Karpas-422 (cell line): ENCODE results near the gene OXSR1. TPM values are rescaled to one million over a fixed set of nuclear protein-coding genes. Genes with fewer than 3 reads are reported as not detected.
"Not testable (repeated sequence)": the region's sequence is repeated elsewhere in the genome, so short reads cannot be mapped to it uniquely, and the experiment has no call there.

Experiments used
- DNase-seq: peaks from one replicate; pipeline ENCODE4 v3.0.0-alpha.2; 2015
- H2AFZ ChIP-seq: fragments of 200-600 bp; sonication (generic); 2 replicates; pipeline ENCODE4 v1.6.1; 2014; ENCODE audit warnings: antibody characterized with exemption, low read length, mixed read lengths
- H3K27ac ChIP-seq: fragments of 200-600 bp; sonication (generic); 2 replicates; pipeline ENCODE4 v1.5.1; 2014; ENCODE audit warnings: mild to moderate bottlenecking, low read length, moderate library complexity
- H3K27me3 ChIP-seq: fragments of 200-600 bp; sonication (generic); 2 replicates; pipeline ENCODE4 v1.6.1; 2014; ENCODE audit warnings: low read length, mixed read lengths
- H3K36me3 ChIP-seq: fragments of 200-600 bp; sonication (generic); 2 replicates; pipeline ENCODE4 v1.6.1; 2014; ENCODE audit warnings: low read length, mixed read lengths; ENCODE audit not compliant: insufficient read depth
- H3K4me1 ChIP-seq: fragments of 200-600 bp; sonication (generic); 2 replicates; pipeline ENCODE4 v1.6.1; 2014; ENCODE audit warnings: mild to moderate bottlenecking, low read length, mixed read lengths
- H3K4me2 ChIP-seq: fragments of 200-600 bp; sonication (generic); 2 replicates; pipeline ENCODE4 v1.6.1; 2014; ENCODE audit warnings: low read length, low read depth, mild to moderate bottlenecking; ENCODE audit not compliant: poor library complexity, severe bottlenecking
- H3K4me3 ChIP-seq: fragments of 200-600 bp; sonication (generic); 2 replicates; pipeline ENCODE4 v1.5.1; 2014; ENCODE audit warnings: mild to moderate bottlenecking, antibody characterized with exemption, low read length, mixed read lengths
- H3K79me2 ChIP-seq: fragments of 200-600 bp; sonication (generic); 2 replicates; pipeline ENCODE4 v1.6.1; 2014; ENCODE audit warnings: mild to moderate bottlenecking, low read length, mixed read lengths
- H3K9ac ChIP-seq: fragments of 200-600 bp; sonication (generic); 2 replicates; pipeline ENCODE4 v1.6.0; 2014; ENCODE audit warnings: low read length
- H3K9me2 ChIP-seq: fragments of 200-600 bp; sonication (generic), shearing (Covaris generic); replicated peaks from 2 replicates; pipeline ENCODE4 v1.6.0; 2014; ENCODE audit warnings: mild to moderate bottlenecking, low read length, moderate library complexity; ENCODE audit not compliant: insufficient read depth
- H3K9me3 ChIP-seq: fragments of 300-700, 200-600 bp; sonication (generic); 2 replicates; pipeline ENCODE4 v1.6.1; 2014; ENCODE audit warnings: low read length, mixed read lengths
- H4K20me1 ChIP-seq: fragments of 200-600 bp; sonication (generic); 2 replicates; pipeline ENCODE4 v1.6.1; 2014; ENCODE audit warnings: mild to moderate bottlenecking, antibody characterized with exemption, low read length, low read depth; ENCODE audit not compliant: insufficient read depth
- total RNA-seq: library from RNA; depleted of rRNA; stranded (reverse); fragments of >200 nt; shearing (Covaris generic); gene quantifications from 2 replicates; pipeline ENCODE4 v1.2.3, GENCODE V29; 2014; ENCODE audit warnings: low replicate concordance

OXSR1 gene
- total RNA-seq, 1 experiment from 2014 or later: 55.3 TPM

DNA sequence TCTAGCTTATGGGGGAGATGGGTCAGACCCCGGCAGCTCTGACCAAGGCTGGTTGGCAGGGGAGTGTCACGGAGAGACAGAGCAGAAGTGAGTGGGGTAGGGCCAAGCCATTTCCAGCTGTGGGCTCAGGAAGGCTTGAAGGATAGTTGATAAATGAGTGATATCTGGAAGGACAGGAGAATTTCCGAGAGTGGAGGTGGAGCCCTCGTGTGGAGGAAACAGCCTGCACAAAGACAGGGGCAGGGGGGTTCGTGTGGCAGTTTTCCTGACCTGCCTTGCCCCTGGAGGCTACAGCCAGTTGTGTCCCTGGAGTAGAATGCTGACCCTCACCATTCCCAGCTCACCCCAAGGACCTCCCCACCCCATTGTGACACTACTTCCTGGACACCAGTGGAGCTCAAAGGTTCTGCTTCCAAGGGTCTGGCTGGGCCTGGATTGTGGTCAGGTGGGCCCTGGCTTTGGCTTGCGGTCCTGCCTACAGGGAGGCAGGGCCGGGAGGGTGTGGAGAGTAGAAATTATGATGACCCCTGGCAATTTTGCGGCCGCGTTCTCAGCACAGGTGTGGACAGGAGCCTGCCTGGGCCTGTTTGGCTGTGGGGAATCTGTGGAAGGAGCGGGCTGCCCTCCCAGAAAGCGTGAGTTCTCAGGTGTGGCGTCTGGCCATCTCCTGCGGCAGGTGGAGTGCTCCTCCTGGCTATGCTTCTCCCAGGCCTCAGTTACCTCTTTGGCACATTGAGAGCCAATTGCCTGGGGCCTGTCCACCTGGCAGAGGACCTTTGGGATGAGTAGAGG is 116.8 kb downstream of the OXSR1 start, which contains the start of gene SLC22A14:
Gene SLC22A14 (plus strand): TSS at position 400 of the 792 bp plus-strand sequence. CDS start 23,733 bp downstream, outside the sequence.
- Histone ChIP-seq H3K9me3 (no peaks in the 10 kb centered on the region), H3K79me2 (no peaks in the 10 kb centered on the region), H3K36me3 (no peaks in the 10 kb centered on the region), H3K4me2 (no peak within 1 kb of the TSS), H3K27me3 (no peaks in the 10 kb centered on the region), H3K9ac (no peak within 1 kb of the TSS), H3K9me2 (no peaks in the 10 kb centered on the region), H4K20me1 (no peaks in the 10 kb centered on the region), H2AFZ (no peak within 1 kb of the TSS), H3K4me3 (no peak within 1 kb of the TSS), H3K4me1 (no peaks in the 10 kb centered on the region), H3K27ac (no peak within 1 kb of the TSS)
- no peak for DNase-seq

DNA sequence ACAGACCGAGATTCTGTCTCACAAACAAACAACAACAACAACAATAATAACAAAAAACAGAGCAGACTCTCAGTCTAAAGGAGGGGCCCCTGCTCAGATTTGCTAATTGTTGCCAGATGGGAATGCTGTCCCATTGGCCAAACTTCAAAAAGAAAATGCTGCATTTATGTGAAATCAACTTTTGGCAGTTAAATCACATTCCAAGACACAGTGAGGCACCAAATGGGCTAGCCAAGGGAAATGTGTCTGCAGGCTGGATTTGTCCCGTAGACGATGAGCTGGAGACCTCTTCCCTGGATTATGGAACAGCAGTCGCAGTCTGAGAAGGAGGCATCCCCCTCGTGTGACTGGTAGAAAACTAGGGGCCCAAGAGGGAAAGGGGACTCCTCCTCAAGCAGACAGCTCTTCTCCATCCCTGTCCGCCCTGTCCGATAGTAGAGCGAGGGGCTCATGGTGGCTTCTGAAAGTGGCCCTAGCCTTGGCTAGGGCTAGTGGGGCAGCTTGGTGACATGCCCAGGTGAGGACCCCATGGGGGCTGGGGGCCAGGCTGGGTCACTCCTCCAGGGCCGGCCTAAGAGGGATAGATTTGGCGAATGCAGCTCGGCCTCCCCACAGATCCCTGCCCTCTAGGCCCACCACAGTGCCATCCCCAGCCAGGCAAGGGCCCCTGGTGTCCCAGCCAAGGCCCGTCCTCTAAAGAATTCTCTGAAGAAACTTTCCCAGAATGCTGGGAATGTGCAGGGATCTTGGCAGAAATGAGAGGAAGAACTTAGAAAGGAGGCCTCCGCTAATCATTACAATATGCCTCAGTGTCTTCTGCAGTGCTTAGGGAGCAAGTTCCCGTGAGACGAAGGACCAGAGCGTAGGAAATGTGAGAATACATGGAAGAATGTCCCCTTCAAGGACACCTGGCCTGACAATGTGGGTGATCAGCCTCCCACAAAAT is 118.7 kb downstream of the OXSR1 start:
- H3K79me2 ChIP-seq: no peaks in the 10 kb centered on the region
- no peak overlapping the region for H3K9ac ChIP-seq
- no peaks in the 10 kb centered on the region for H3K9me2 ChIP-seq
- no peaks in the 10 kb centered on the region for H3K9me3 ChIP-seq
- H3K4me3 ChIP-seq: no peak overlapping the region
- H3K27me3 ChIP-seq: no peaks in the 10 kb centered on the region
- DNase-seq: no peak
- no peaks in the 10 kb centered on the region for H3K36me3 ChIP-seq
- no peaks in the 10 kb centered on the region for H3K4me1 ChIP-seq
- H3K4me2 ChIP-seq: no peak overlapping the region
- H2AFZ ChIP-seq: no peak overlapping the region
- H4K20me1 ChIP-seq: no peaks in the 10 kb centered on the region
- H3K27ac ChIP-seq: no peak overlapping the region

DNA sequence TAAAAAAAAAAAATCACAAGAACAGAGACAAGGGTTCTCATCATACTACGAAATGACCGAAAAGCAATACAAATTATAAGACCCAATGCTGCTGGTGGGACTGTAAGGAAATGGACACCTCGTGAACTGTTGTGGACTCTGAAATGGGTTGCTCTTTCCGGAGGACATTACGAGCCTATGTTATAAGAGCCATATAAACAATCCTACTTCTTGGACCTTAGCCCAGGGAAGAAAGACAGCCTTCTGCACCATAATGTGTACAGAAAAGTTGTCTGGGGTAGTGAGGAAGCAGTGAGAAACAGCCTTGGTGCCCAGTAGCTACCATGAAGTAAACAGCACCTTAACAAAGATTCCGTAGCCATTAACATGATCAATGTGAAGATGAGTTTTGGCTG is 119.4 kb downstream of the OXSR1 start:
- no peaks in the 10 kb centered on the region for H3K79me2 ChIP-seq
- H3K9ac ChIP-seq: no peak overlapping the region
- H3K4me1 ChIP-seq: no peaks in the 10 kb centered on the region
- H2AFZ ChIP-seq: no peak overlapping the region
- no peak overlapping the region for H3K4me3 ChIP-seq
- no peaks in the 10 kb centered on the region for H3K27me3 ChIP-seq
- H3K36me3 ChIP-seq: no peaks in the 10 kb centered on the region
- DNase-seq: no peak
- no peaks in the 10 kb centered on the region for H4K20me1 ChIP-seq
- no peak overlapping the region for H3K27ac ChIP-seq
- no peaks in the 10 kb centered on the region for H3K9me2 ChIP-seq
- no peaks in the 10 kb centered on the region for H3K9me3 ChIP-seq
- H3K4me2 ChIP-seq: no peak overlapping the region

DNA sequence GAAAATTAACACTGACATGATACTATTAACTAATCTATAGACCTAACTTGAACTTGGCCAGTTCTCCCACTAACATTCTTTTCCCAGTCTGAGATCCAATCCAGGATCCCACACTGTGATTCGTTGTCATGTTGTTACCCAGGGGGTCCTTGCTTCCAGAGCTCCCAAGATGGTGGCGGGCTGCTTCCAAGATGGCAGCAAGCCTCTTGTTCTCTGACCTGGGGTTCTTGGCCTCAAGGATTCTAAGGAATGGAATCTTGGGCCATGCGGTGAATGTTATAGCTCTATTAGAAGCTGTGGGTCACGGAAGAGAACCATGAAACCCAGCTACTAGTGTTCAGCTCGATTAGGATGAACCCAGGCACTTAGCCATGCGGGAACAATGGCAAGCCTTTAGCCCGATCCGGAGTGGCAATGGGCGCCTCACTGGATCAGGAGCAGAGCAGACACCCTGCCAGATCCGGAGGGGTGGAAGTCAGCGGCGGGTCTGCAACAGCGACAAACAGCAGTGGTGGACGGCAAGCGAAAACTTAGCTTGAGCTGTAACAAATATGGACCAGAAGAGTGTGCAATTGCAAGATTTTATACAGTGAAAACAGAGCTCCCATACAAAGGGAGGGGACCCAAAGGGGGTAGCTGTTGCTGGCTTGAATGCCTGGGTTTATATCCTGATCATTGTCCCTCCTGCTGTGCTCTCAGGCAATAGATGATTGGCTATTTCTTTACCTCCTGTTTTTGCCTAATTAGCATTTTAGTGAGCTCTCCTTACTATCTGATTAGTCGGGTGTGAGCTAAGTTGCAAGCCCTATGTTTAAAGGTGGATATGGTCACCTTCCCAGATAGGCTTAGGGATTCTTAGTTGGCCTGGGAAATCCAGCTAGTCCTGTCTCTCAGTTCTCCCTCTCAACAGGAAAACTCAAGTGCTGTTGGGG is 124.2 kb downstream of the OXSR1 start:
- not testable (repeated sequence) for H3K4me3 ChIP-seq, H3K9me2 ChIP-seq, H3K4me1 ChIP-seq, H3K9ac ChIP-seq, H3K4me2 ChIP-seq, DNase-seq, H3K79me2 ChIP-seq, H2AFZ ChIP-seq, H3K9me3 ChIP-seq, H4K20me1 ChIP-seq, H3K36me3 ChIP-seq, H3K27ac ChIP-seq, H3K27me3 ChIP-seq

DNA sequence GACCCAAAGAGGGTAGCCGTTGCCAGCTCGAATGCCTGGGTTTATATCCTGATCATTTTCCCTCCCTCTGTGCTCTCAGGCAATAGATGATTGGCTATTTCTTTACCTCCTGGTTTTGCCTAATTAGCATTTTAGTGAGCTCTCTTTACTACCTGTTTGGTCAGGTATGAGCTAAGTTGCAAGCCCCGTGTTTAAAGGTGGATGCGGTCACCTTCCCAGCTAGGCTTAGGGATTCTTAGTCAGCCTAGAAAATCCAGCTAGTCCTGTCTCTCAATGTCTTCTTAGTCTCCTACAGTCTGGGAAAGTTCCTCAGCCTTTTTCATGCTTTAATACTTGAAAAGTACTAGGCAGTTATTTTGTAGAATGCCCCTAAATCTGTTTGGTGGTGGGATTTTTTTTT is 131.7 kb downstream of the OXSR1 start:
- H3K4me2 ChIP-seq, DNase-seq, H3K27ac ChIP-seq, H3K9ac ChIP-seq, H3K79me2 ChIP-seq, H3K4me1 ChIP-seq, H3K27me3 ChIP-seq, H4K20me1 ChIP-seq, H3K4me3 ChIP-seq, H3K9me3 ChIP-seq, H2AFZ ChIP-seq, H3K36me3 ChIP-seq, H3K9me2 ChIP-seq: not testable (repeated sequence)

DNA sequence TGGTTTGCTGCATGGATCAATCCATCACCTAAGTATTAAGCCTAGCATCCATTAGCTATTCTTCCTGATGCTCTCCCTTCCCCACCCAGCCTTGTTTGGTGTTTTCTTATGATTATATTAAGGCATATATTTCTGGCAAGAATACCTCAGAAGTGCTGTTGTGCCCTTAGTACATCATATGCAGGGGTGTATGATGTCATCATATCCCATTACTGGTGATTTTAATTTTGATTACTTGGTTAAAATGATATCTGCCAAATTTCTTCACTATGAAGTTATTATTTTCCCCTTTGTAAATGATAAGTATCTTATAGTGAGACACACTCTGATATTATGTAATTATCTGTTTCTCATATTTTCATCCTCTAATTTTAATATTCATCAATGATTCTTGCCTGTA is 132.2 kb downstream of the OXSR1 start:
- no peaks in the 10 kb centered on the region for H3K9me3 ChIP-seq
- no peaks in the 10 kb centered on the region for H3K36me3 ChIP-seq
- DNase-seq: no peak
- H3K79me2 ChIP-seq: no peaks in the 10 kb centered on the region
- H3K27ac ChIP-seq: no peak overlapping the region
- no peaks in the 10 kb centered on the region for H3K9me2 ChIP-seq
- no peak overlapping the region for H2AFZ ChIP-seq
- H3K9ac ChIP-seq: no peak overlapping the region
- no peaks in the 10 kb centered on the region for H3K4me1 ChIP-seq
- H3K27me3 ChIP-seq: no peaks in the 10 kb centered on the region
- H4K20me1 ChIP-seq: no peaks in the 10 kb centered on the region
- H3K4me2 ChIP-seq: no peak overlapping the region
- no peak overlapping the region for H3K4me3 ChIP-seq

DNA sequence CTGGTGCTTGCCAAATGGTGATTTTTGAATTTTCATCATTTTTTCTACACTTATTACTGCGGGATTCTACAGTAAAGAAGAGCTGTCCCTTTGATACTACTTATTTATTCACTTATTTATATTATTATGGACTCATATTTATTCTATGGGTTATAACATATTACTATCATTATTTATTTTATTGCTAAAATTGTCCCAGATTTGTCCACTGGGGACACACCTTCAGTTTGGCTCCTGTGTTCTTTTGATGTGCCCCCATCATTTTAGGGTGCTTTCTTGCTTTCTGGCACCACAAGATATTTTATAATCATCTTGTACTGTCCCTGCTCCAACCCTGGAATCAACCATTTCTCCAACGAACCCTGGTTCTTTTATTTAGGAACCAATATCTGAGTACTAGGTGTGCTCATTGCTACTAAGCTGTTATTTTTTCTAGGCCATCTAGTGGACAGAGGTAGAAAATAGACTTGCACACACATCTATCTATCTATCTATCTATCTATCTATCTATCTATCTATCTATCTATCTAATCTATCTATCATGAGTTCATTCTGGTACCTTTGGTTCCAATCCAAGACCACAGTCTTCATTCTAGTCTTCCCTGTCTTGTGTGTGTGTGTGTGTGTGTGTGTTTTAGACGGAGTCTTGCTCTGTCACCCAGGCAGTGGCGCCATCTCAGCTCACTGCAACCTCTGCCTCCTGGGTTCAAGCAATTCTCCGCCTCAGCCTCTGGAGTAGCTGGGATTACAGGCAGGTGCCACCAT is 132.8 kb downstream of the OXSR1 start:
- no peak overlapping the region for H2AFZ ChIP-seq

More for the DNA sequence above, 132.8 kb downstream of the OXSR1 start:
- Histone ChIP-seq H3K4me2 (no peak overlapping the region), H4K20me1 (no peaks in the 10 kb centered on the region), H3K4me3 (no peak overlapping the region), H3K9me2 (no peaks in the 10 kb centered on the region), H3K9ac (no peak overlapping the region), H3K9me3 (no peaks in the 10 kb centered on the region), H3K27me3 (no peaks in the 10 kb centered on the region), H3K79me2 (no peaks in the 10 kb centered on the region), H3K27ac (no peak overlapping the region), H3K4me1 (no peaks in the 10 kb centered on the region), H3K36me3 (no peaks in the 10 kb centered on the region)
- DNase-seq: peak; percentile 59
